GM18868 (cell line): ENCODE measurements around the gene ATXN7L2.

Experiments
- ATAC-seq: cut with Tn5 transposase; IDR thresholded peaks from one replicate; pipeline ENCODE4 v1.9.1; 2021; ENCODE audit warnings: mild to moderate bottlenecking, moderate library complexity; ENCODE audit not compliant: unreplicated experiment

Gene ATXN7L2

GRCh38 chr1:109495738-109496137 lies 12.0 kb downstream of the ATXN7L2 start:
- ATAC-seq = no peak

GRCh38 chr1:109497449-109498160 lies 13.9 kb downstream of the ATXN7L2 start:
- no peak for ATAC-seq

- ATAC-seq = no peak
Observed at GRCh38 chr1:109498161-109498801, 14.6 kb downstream of the ATXN7L2 start.

- ATAC-seq = no peak
Observed at GRCh38 chr1:109499081-109499480, 15.4 kb downstream of the ATXN7L2 start.

GRCh38 chr1:109499661-109500536 lies 16.2 kb downstream of the ATXN7L2 start:
- peak; percentile 45 for ATAC-seq

GRCh38 chr1:109500941-109501381 lies 17.3 kb downstream of the ATXN7L2 start:
- no peak for ATAC-seq

GRCh38 chr1:109501644-109502363 lies 18.1 kb downstream of the ATXN7L2 start:
- ATAC-seq = no peak

- no peak for ATAC-seq
Observed at GRCh38 chr1:109502364-109502851, 18.7 kb downstream of the ATXN7L2 start.

- no peak for ATAC-seq
Observed at GRCh38 chr1:109503935-109504334, 20.2 kb downstream of the ATXN7L2 start.

GRCh38 chr1:109504974-109505373 lies 21.3 kb downstream of the ATXN7L2 start:
- no peak for ATAC-seq

- ATAC-seq = no peak
Observed at GRCh38 chr1:109508001-109508872, 24.5 kb downstream of the ATXN7L2 start.

GRCh38 chr1:109508873-109509175 lies 25.1 kb downstream of the ATXN7L2 start:
- ATAC-seq = no peak

GRCh38 chr1:109509176-109510134 lies 25.8 kb downstream of the ATXN7L2 start, which contains the start of gene AMIGO1:
Gene AMIGO1 (minus strand): TSS chr1:109509727. CDS start chr1:109508912, 815 bp downstream.
- ATAC-seq = no peak

GRCh38 chr1:109513110-109513710 lies 29.5 kb downstream of the ATXN7L2 start:
- ATAC-seq = no peak

- no peak for ATAC-seq
Observed at GRCh38 chr1:109514846-109515245, 31.1 kb downstream of the ATXN7L2 start.

- ATAC-seq = no peak
Observed at GRCh38 chr1:109516872-109517271, 33.2 kb downstream of the ATXN7L2 start.

- no peak for ATAC-seq
Observed at GRCh38 chr1:109517337-109517736, 33.6 kb downstream of the ATXN7L2 start.
